GM19193 (cell line): ENCODE data around the gene ATG9B.

Experiments
- POLR2A ChIP-seq: IDR thresholded peaks from 4 replicates; pipeline ENCODE4 v1.6.1; 2011; ENCODE audit not compliant: insufficient read depth, insufficient read length; ENCODE audit errors: extremely low read depth

Gene ATG9B

GRCh38 chr7:150966002-150966401 is 58.3 kb downstream of the ATG9B start:
- TF ChIP-seq POLR2A, result no peak

GRCh38 chr7:150965273-150965830 is 58.9 kb downstream of the ATG9B start:
- TF ChIP-seq POLR2A, result no peak
